NB4 (cell line): ENCODE data around the gene MFGE8.
"Not testable (repeated sequence)": the region's sequence is repeated elsewhere in the genome, so short reads cannot be mapped to it uniquely, and the experiment has no call there.

Experiments
- CTCF ChIP-seq: IDR thresholded peaks from one replicate; pipeline ENCODE4 v1.5.1; 2012; ENCODE audit warnings: low read depth, low read length
- POLR2A ChIP-seq: IDR thresholded peaks from 2 replicates; pipeline ENCODE4 v1.6.1; 2011; ENCODE audit warnings: mild to moderate bottlenecking; ENCODE audit not compliant: insufficient read length; ENCODE audit errors: extremely low read depth

GRCh38 chr15:88928192-88928591, 15.0 kb upstream of the MFGE8 start:
- TF ChIP-seq CTCF, POLR2A: not testable (repeated sequence)
